K562 (cell line): ENCODE measurements around the gene DCN. TPM values are rescaled to one million over a fixed set of nuclear protein-coding genes. Genes with fewer than 3 reads are reported as not detected.

Experiments
- ATAC-seq: fragments of 200-7000 bp; cut with Tn5 transposase; 3 replicates; pipeline ENCODE4 v1.9.1; 2020; ENCODE audit warnings: moderate library complexity
- BruUV-seq: library from RNA; stranded (reverse); fragments of 400-500 nt; replicated peaks from 2 replicates; lab custom pipeline; 2021; lab: Mats Ljungman, UMichigan
- CTCF ChIA-PET: fragments of 300-600 bp; formaldehyde crosslinking; extraction: SDS; loops from one replicate; lab custom pipeline; 2021; ENCODE audit warnings: low intra/inter-chr PET ratio; lab: Yijun Ruan, JAX
- POLR2A ChIA-PET: fragments of 300-600, 350-650 bp; sonication (Branson Sonifier 250); formaldehyde crosslinking; extraction: SDS; loops from one replicate; lab custom pipeline; 2021; ENCODE audit warnings: antibody characterized with exemption, inconsistent platforms; lab: Yijun Ruan, JAX
- DNase-seq, 4 experiments: peaks; one replicate each; pipeline versions ENCODE4 v3.0.0 to v3.0.0-alpha.2; 2011 to 2018; ENCODE audit warnings: low spot score in 3 of 4, mixed read lengths in 3 of 4; ENCODE audit errors: extremely low read depth in 1 of 4
- FAIRE-seq: peaks from 2 replicates; lab custom pipeline; 2011; peaks lifted over from hg19 to GRCh38; lab: Jason Lieb, UNC
- H2AFZ ChIP-seq: 2 replicates; pipeline ENCODE4 v1.6.0; 2011; ENCODE audit warnings: low read depth, low read length, control low read depth, inconsistent platforms
- H3K27ac ChIP-seq: fragments of 200-600 bp; 3 replicates; pipeline ENCODE4 v1.8.0; 2011; ENCODE audit warnings: low read depth, mild to moderate bottlenecking, control low read depth, inconsistent platforms, low read length, moderate library complexity, mixed read lengths; ENCODE audit errors: extremely low read depth
- H3K27me3 ChIP-seq, 2 experiments: fragments of 300-600 bp in 1 of 2; 2 replicates in 1 of 2; 3 replicates in 1 of 2; pipeline versions ENCODE4 v1.6.0 to v1.8.0; 2011; ENCODE audit warnings: inconsistent platforms in 2 of 2, low read length in 2 of 2, mild to moderate bottlenecking in 1 of 2, mixed read lengths in 1 of 2, moderate library complexity in 1 of 2; ENCODE audit not compliant: control insufficient read depth in 2 of 2, insufficient read depth in 2 of 2
- H3K36me3 ChIP-seq: fragments of 300-600 bp; 3 replicates; pipeline ENCODE4 v1.8.0; 2011; ENCODE audit warnings: mild to moderate bottlenecking, low read length, inconsistent platforms; ENCODE audit not compliant: control insufficient read depth, insufficient read depth
- H3K4me1 ChIP-seq, 2 experiments: fragments of 200-600 bp in 1 of 2; replicated peaks in 1 of 2; 2 replicates in 1 of 2; 3 replicates in 1 of 2; pipeline versions ENCODE4 v1.5.1 to v1.8.0; 2011; ENCODE audit warnings: inconsistent platforms in 2 of 2, low read length in 2 of 2, mild to moderate bottlenecking in 1 of 2, mixed read lengths in 1 of 2, moderate library complexity in 1 of 2; ENCODE audit not compliant: control insufficient read depth in 2 of 2, insufficient read depth in 2 of 2
- H3K4me2 ChIP-seq: 2 replicates; pipeline ENCODE4 v1.6.1; 2011; ENCODE audit warnings: low read length, control low read depth, inconsistent platforms, mixed read lengths; ENCODE audit not compliant: insufficient read depth
- H3K4me3 ChIP-seq: fragments of 200-600 bp; sonication (generic), shearing (Covaris generic); 2 replicates; pipeline ENCODE4 v1.5.1; 2016; ENCODE audit warnings: control low read depth, inconsistent platforms
- H3K79me2 ChIP-seq: fragments of 200-600 bp; 3 replicates; pipeline ENCODE4 v1.8.0; 2011; ENCODE audit warnings: low read length, inconsistent platforms; ENCODE audit not compliant: control insufficient read depth, insufficient read depth
- H3K9ac ChIP-seq, 2 experiments: 2 replicates each; pipeline versions ENCODE4 v1.6.0 to v1.6.1; 2011; ENCODE audit warnings: low read depth in 2 of 2, low read length in 2 of 2, control low read depth in 1 of 2, inconsistent platforms in 1 of 2, mild to moderate bottlenecking in 1 of 2, mixed read lengths in 1 of 2; ENCODE audit not compliant: insufficient read depth in 1 of 2
- H3K9me1 ChIP-seq: one replicate; pipeline ENCODE4 v1.6.0; 2011; ENCODE audit warnings: inconsistent platforms, mild to moderate bottlenecking, low read length, moderate library complexity; ENCODE audit not compliant: control insufficient read depth, insufficient read depth
- H3K9me3 ChIP-seq: replicated peaks from 2 replicates; pipeline ENCODE4 v1.5.1; 2011; ENCODE audit warnings: low read depth, low read length, inconsistent platforms; ENCODE audit not compliant: control insufficient read depth, insufficient read depth
- H4K20me1 ChIP-seq: replicated peaks from 2 replicates; pipeline ENCODE4 v1.6.1; 2011; ENCODE audit warnings: low read length, inconsistent platforms, mixed read lengths; ENCODE audit not compliant: control insufficient read depth, insufficient read depth
- CHD4 ChIP-seq: fragments of 200-600 bp; sonication (generic); IDR thresholded peaks from 3 replicates; pipeline ENCODE4 v1.6.1; 2012; ENCODE audit warnings: low read depth, mild to moderate bottlenecking, mixed read lengths, low read length, inconsistent platforms; ENCODE audit not compliant: insufficient read depth, insufficient replicate concordance, poor library complexity, severe bottlenecking
- CREB3L1 ChIP-seq: fragments of 450-650 bp; IDR thresholded peaks from 2 replicates; pipeline ENCODE4 v1.6.1; 2014; ENCODE audit warnings: low read depth, mild to moderate bottlenecking, moderate library complexity, borderline replicate concordance
- ETS2 ChIP-seq: IDR thresholded peaks from 2 replicates; pipeline ENCODE4 v1.6.1; 2016; ENCODE audit warnings: borderline replicate concordance, missing genetic modification characterization, mild to moderate bottlenecking, moderate library complexity, missing compliant biosample characterization; ENCODE audit not compliant: poor library complexity, severe bottlenecking
- FOXK1 ChIP-seq: sonication (generic); formaldehyde crosslinking; IDR thresholded peaks from 2 replicates; pipeline ENCODE4 v1.8.0; 2022; ENCODE audit warnings: missing genetic modification reagents, mild to moderate bottlenecking, borderline replicate concordance
- HDAC2 ChIP-seq: fragments of 450-650 bp; IDR thresholded peaks from 2 replicates; pipeline ENCODE4 v1.6.1; 2016; ENCODE audit warnings: mild to moderate bottlenecking
- TAF1 ChIP-seq: IDR thresholded peaks from 2 replicates; pipeline ENCODE4 v1.6.1; 2011; ENCODE audit warnings: mild to moderate bottlenecking, low read length, moderate library complexity; ENCODE audit not compliant: insufficient read depth, control insufficient read depth, severe bottlenecking; ENCODE audit errors: extremely low read depth
- TCF7L2 ChIP-seq: fragments of 150-350 bp; IDR thresholded peaks from 2 replicates; pipeline ENCODE4 v1.6.1; 2016; ENCODE audit warnings: low read depth, mild to moderate bottlenecking, low read length, moderate library complexity
- ZBED1 ChIP-seq: IDR thresholded peaks from 2 replicates; pipeline ENCODE4 v1.6.1; 2014
- ZNF384 ChIP-seq: IDR thresholded peaks from 2 replicates; pipeline ENCODE4 v1.6.1; 2012; ENCODE audit warnings: low read depth, low read length, improper control_type of control experiment
- ZSCAN29 ChIP-seq: fragments of 450-650 bp; IDR thresholded peaks from 2 replicates; pipeline ENCODE4 v1.6.1; 2017
- WGBS: fragments of 100-300 bp; shearing (Covaris generic); methylation state at CpG from one replicate; pipeline ENCODE4 v1.1.6; 2016; ENCODE audit warnings: low coverage, mixed read lengths; ENCODE audit not compliant: insufficient coverage; ENCODE audit errors: missing lambda C conversion rate; 5-methylcytosine and 5-hydroxymethylcytosine counted together
- in situ Hi-C: fragments of 300-500 bp; cut with MboI; formaldehyde crosslinking; loops from 4 replicates; pipeline ENCODE4 v1.15.0; 2018; ENCODE audit warnings: inconsistent platforms, mixed read lengths
- intact Hi-C: fragments of 100-400 bp; cut with micrococcal nuclease; formaldehyde crosslinking; loops from 2 replicates; pipeline ENCODE4 v1.14.2; 2022
- polyA plus RNA-seq, 8 experiments: library from polyadenylated mRNA; depleted of rRNA in 4 of 8; stranded (reverse) in 5 of 8; unstranded in 3 of 8; fragments of >200 nt; fragmentation: Nextera tagmentation in 2 of 8; fragmentation: Illumina TruSeq in 1 of 8; extraction: Ambion mirVana in 2 of 8; extraction: Trizol in 1 of 8; gene quantifications; 2 replicates each; pipeline versions ENCODE4 v1.2.1 to v1.2.3, GENCODE V29; 2011 to 2014; ENCODE audit warnings: inconsistent platforms in 1 of 8, missing spikeins in 1 of 8
- total RNA-seq, 7 experiments: library from RNA; depleted of rRNA in 6 of 7; stranded (reverse); fragments of >200 nt in 6 of 7; fragmentation: Illumina TruSeq in 2 of 7; extraction: Trizol in 2 of 7; gene quantifications; 2 replicates each; pipeline versions ENCODE4 v1.2.1 to v1.2.3, GENCODE V29; 2011 to 2021; ENCODE audit warnings: low replicate concordance in 1 of 7

DCN gene
- total and polyA plus RNA-seq, 9 of the 15 experiments (the other 6 are each of a cell fraction or from before 2014, with no cell fraction given), result 0.08 to 2.4 (median 0.31) TPM; not detected in 1

- TF ChIP-seq CHD4, result no peak
- TF ChIP-seq FOXK1 (CRISPR knock-in tag), result no peak
- no peak for TF ChIP-seq TAF1
- TF ChIP-seq ZNF384, result no peak
- no peak for TF ChIP-seq CREB3L1
- no peak for TF ChIP-seq ZSCAN29
- TF ChIP-seq HDAC2, result no peak
- TF ChIP-seq TCF7L2, result no peak
- no peak for TF ChIP-seq ZBED1
- no peak for TF ChIP-seq ETS2
- ChIA-PET POLR2A (no interaction called here), CTCF (no interaction called here)
- H3K27me3 ChIP-seq, result no peaks in the 10 kb centered on the region
- H3K9ac ChIP-seq, result no peak overlapping the region
- no peaks in the 10 kb centered on the region for H3K36me3 ChIP-seq
- H3K4me1 ChIP-seq, result no peaks in the 10 kb centered on the region
- no peak overlapping the region for H3K4me3 ChIP-seq
- in situ Hi-C loops, result no loop called here
- H4K20me1 ChIP-seq, result no peaks in the 10 kb centered on the region
- ATAC-seq (no peak), FAIRE-seq (no peak), DNase-seq (no peak)
- no peaks in the 10 kb centered on the region for H3K9me3 ChIP-seq
- no peaks in the 10 kb centered on the region for H3K79me2 ChIP-seq
- WGBS, result 0% methylated on average over 1 of the region's 1 CpG
- intact Hi-C loops, result no loop called here
- no TSS peak for BruUV-seq
- no peak overlapping the region for H3K4me2 ChIP-seq
- H2AFZ ChIP-seq, result no peak overlapping the region
- no peak overlapping the region for H3K27ac ChIP-seq
- no peaks in the 10 kb centered on the region for H3K9me1 ChIP-seq
These were observed 2.8 kb upstream of the DCN start for GRCh38 chr12:91185421-91185820.
